ENCODE results near the gene L1TD1. TPM values are rescaled to one million over a fixed set of nuclear protein-coding genes. Genes with fewer than 3 reads are reported as not detected.
"Not testable (repeated sequence)": the region's sequence is repeated elsewhere in the genome, so short reads cannot be mapped to it uniquely, and the experiment has no call there.

Gene L1TD1
- total RNA-seq, 1 donor from 2014 or later = not detected

DNA sequence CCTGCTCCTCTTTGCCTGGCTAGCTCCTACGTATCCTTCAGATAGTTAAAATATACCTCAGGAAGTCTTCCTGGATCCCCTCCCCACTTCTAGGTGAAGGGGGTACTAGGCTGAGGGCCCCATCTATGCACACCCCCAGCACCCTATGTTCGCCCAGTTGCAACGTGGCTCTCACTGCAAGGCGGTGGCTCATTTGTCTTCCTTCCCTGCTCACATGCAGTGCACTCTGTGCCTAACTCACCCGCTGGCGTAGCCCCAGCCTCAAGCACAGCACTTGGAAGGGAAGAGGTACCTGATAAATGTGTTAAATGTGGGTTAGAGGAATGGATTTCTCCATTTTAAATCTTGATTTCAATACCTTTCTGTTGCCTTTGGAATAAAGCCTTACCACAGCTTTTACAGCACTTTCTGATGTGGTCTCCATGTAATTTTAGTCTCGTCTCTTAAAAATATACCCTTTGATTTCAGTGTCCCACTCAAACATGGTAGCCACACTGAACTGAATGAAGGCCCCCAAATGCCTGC is 39.3 kb downstream of the L1TD1 start:
- intact Hi-C loops (cut with micrococcal nuclease) = no loop called here

DNA sequence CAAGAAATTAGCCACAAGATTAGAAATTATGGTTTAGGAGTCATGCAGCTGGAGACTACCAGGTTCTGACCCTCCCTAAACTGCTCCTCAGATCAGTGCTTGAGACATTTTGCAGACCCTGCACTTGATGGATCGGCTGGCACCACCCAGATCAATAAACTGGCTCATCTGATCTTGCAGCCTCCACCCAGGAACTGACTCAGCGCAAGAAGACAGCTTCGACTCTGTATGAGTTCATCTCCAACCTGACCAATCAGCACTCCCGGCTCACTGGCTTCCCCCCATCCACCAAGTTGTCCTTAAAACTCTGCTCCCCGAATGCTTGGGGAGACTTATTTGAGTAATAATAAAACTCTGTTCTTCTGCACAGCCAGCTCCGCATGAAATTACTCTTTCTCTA is 40.0 kb downstream of the L1TD1 start:
- intact Hi-C loops (cut with micrococcal nuclease) = no loop called here

- intact Hi-C loops (cut with micrococcal nuclease) = no loop called here
Observed at GRCh38 chr1:62235576-62235975, 40.9 kb downstream of the L1TD1 start.

- intact Hi-C loops (cut with micrococcal nuclease) = no loop called here
Observed at GRCh38 chr1:62237361-62237760, 42.7 kb downstream of the L1TD1 start.

DNA sequence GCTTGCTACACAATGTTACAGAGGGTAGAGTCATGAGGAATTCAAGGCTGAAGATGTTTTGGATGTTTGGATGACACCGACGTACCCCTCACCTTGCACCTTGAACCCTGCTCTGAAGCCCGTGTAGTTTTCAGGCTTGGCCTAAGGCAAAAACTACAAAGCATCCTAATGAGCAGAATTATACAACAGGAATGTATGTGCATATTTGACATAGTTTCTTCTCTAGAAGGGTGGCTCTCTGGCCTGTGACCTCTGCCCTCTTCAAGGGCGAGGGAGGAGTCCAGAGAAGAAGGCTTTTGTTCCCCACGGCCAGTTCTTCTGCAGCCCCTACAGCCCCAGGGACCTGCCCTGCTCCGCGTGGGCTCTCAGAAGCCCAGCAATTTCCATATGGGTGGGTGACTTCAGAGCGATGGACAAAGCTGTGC is 43.3 kb downstream of the L1TD1 start:
- intact Hi-C loops (cut with micrococcal nuclease) = no loop called here

- intact Hi-C loops (cut with micrococcal nuclease) = no loop called here
Observed at GRCh38 chr1:62238507-62238906, 43.9 kb downstream of the L1TD1 start.

GRCh38 chr1:62239652-62240403 is 45.2 kb downstream of the L1TD1 start:
- intact Hi-C loops (cut with micrococcal nuclease) = not testable (repeated sequence)

- intact Hi-C loops (cut with micrococcal nuclease) = no loop called here
Observed at GRCh38 chr1:62240651-62241370, 46.2 kb downstream of the L1TD1 start.

DNA sequence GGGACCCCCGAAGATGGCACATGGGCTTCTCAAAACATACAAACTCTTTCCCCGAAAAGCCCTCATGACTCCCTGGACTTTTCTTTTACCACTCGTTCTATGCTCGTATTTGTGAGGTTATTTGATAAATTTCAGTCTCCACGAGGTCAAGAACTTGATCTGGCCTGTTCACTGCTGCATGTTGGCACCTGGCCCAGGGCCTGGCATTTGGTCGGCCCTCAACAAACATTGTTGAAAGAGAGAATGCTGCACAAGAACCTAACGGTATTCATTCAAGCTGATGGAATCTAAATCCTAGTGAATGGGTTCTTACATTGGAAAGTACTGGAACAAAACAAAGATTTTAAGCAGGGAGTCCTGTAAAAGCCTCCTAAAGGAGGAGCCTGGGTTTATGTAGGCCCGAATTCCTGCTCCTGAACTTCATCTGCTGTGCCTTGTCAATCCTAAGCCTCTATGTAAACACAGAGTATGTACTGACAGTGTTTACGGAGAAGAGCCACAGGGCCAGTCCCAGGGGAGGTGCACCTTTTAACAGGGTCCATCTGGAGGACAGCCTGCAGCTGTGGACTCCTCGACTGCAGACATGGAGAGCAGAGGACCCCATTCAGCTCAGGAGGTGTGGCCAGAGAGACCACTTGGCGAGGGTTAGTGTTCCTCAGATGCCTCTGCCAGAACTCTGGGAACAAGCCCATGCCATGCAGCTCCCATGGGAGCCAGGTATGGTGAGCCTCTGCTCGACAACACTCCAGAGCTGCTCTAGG is 46.9 kb downstream of the L1TD1 start:
- intact Hi-C loops (cut with micrococcal nuclease) = no loop called here

- intact Hi-C loops (cut with micrococcal nuclease) = not testable (repeated sequence)
Observed at GRCh38 chr1:62244380-62244779, 49.7 kb downstream of the L1TD1 start.

- intact Hi-C loops (cut with micrococcal nuclease) = no loop called here
Observed at GRCh38 chr1:62245201-62245600, 50.6 kb downstream of the L1TD1 start.

- intact Hi-C loops (cut with micrococcal nuclease) = no loop called here
Observed at GRCh38 chr1:62247391-62248168, 52.9 kb downstream of the L1TD1 start.

DNA sequence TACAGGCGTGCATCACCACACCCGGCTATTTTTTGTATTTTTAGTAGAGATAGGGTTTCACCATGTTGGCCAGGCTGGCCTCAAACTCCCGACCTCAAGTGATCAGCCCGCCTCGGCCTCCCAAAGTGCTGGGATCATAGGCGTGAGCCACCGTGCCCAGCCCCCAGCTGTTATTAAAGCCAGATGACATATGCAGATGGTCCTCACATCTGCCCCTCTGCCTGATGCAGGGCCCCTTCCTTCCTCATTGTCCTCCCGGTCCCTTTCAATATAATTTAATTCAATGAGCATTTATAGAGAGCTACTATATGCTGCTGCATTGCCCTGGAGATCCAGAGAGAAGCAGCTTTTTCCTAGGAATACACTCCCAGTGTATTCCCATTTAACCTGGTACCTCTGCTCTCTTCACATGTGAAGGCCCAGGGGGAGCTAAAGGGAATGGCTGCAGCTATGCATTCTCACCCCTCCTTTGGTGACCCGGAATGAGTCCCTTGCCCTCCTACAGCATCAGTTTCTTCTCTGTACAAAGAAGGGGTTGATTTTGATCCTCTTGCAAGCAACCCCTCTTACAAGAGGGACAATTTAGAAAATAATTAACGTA is 55.6 kb downstream of the L1TD1 start:
- intact Hi-C loops (cut with micrococcal nuclease) = no loop called here

DNA sequence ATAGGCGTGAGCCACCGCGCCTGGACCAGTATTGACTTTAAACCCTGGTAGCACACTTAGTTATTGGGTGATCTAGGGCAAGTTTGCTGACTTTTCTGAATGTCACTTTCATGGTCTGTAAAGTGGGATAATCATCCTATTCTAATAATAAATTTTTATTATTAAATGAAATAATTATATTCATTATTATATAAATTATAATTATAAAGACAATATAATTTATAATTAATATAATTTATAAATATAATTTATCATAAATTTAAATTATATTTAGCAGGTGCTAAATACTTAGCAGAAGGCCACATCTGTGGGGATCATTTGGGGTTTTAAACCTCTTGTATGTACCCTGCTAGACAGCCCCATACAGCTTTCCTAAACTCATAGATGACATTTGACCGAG is 64.9 kb downstream of the L1TD1 start:
- intact Hi-C loops (cut with micrococcal nuclease) = no loop called here

DNA sequence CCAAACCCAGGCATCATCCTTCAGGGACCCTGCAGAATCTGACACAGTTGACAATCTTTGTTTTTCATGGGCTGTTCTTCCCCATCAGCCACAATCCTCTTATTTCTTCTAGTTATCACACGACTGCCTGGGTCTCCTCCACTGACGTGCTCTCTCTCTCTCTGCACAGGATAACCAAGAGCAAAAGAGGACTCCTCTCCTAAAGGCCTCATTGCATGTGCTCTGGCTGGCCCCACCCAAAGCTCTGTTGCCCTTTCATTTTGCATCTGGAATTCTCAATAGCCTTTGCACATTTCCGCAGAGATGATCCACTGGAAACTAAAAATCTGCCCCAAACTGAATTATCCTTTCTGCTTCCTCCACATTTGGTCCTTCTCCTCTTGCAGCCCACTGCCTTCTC is 66.0 kb downstream of the L1TD1 start:
- intact Hi-C loops (cut with micrococcal nuclease) = no loop called here

Other genes with a start within 250 kb of the L1TD1 start
- gene KANK4, start 124.6 kb downstream of the L1TD1 start, total RNA-seq = not detected in 2 replicates
- gene USP1, start 242.2 kb downstream of the L1TD1 start, total RNA-seq = 77.8 and 79.6 TPM in 2 replicates